G401 (cell line): ENCODE results near the gene CCDC17. TPM values are rescaled to one million over a fixed set of nuclear protein-coding genes. Genes with fewer than 3 reads are reported as not detected.

Source experiments
- DNase-seq: peaks from one replicate; pipeline ENCODE4 v3.0.0-alpha.2; 2015; ENCODE audit warnings: low spot score
- in situ Hi-C: cut with HindIII; loops from 2 replicates; pipeline ENCODE4 v1.10.0; 2016; ENCODE audit warnings: low sequenced_read_pairs, mixed read lengths
- total RNA-seq: library from RNA; depleted of rRNA; stranded (reverse); fragments of >200 nt; shearing (Covaris generic); gene quantifications from 2 replicates; pipeline ENCODE4 v1.2.3, GENCODE V29; 2014; rRNA removed

The CCDC17 gene
- total RNA-seq, 1 experiment from 2014 or later: 3.5 TPM

DNA sequence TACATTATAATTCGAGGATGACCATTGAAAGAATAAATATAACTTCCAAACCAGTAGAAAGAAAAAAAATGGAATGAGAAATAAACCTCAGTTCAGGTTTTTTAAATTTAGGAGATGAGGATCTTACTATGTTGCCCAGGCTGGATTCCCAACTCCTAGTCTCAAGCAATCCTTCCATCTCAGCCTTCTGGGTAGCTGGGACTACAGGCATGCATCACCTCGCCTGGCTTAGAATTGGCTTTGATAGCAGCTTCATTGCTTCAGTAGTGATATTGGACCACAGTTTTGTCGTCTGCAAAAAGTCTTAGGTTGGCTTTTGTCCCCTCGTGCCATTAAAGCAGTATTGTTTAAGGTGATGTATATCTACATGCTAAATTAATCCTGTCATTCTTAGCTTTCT is 37.1 kb downstream of the CCDC17 start:
- in situ Hi-C loops: no loop called here
- DNase-seq: no peak

DNA sequence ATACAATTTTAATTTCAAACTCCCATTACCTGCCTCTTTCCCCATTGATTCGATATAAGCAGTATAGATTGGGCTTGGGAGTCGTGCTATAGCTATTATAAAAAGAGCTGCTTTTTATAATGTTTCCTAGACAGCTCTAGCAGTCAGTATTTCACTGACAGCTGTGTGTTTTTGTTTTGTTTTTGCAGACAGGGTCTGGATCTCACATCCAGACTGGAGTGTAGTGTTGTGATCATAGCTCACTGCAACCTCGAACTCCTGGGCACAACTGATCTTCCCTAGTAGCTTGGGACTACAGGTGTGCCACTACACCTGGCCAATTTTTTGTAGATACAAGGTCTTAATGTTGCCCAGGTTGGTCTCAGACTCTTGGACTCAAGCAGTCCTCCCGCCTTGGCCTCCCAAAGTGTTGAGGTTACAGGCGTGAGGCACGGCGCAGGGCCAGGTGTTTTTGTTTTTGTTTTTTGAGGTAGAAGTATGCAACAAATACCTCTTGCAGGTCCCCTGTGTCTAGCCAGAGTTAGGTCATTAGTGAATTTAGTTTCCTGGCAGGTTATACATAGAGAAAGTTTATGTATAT is 38.3 kb downstream of the CCDC17 start:
- DNase-seq: no peak
- in situ Hi-C loops: no loop called here

- DNase-seq: no peak
- in situ Hi-C loops: no loop called here
Observed at GRCh38 chr1:45585110-45585426, 38.8 kb downstream of the CCDC17 start.

DNA sequence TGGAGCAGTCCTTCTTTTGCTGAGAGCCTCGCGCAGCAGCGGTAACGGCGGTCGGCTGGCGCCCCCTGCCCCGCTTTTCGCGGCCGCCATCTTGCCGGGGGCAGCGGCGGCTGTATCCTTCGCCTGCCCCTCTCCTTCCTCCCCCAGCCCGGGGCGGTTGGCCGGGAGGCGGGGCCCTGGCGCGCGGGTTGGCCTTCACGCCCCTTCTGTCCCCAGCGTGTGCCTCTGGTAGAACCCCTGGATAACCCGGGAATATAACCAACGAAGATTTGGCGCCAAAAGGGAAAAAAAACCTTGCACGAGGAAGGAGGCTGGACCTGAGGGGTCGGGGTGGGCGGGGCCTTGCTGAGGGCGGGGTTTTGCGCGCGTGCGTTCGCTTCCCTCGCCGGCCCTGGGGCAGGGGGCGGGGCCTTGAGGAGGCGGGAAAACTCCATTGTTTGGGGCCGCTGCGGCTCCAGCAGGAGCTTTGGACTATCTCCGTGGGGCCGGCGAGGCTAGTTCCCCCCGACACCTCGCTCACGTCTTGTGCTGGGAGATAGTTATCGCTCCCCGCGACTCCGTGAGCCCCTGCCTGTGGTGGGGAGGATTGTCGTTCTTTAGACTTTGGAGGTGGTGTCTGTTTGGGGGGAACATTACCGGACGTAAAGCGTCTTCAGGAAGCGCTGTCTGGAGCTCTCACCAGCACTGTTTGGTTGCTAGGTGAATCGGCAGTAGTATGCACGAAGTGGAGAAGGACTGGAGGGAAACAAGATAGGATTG is 39.3 kb downstream of the CCDC17 start:
- in situ Hi-C loops: no loop called here
- peak; percentile 84 for DNase-seq

- DNase-seq: peak; percentile 91
- in situ Hi-C loops: no loop called here
Observed at GRCh38 chr1:45583666-45584350, 40.0 kb downstream of the CCDC17 start, which contains the start of gene NASP. Gene NASP, plus strand, starts transcription at chr1:45584041. Its CDS starts 106 bp downstream, at chr1:45584147.

DNA sequence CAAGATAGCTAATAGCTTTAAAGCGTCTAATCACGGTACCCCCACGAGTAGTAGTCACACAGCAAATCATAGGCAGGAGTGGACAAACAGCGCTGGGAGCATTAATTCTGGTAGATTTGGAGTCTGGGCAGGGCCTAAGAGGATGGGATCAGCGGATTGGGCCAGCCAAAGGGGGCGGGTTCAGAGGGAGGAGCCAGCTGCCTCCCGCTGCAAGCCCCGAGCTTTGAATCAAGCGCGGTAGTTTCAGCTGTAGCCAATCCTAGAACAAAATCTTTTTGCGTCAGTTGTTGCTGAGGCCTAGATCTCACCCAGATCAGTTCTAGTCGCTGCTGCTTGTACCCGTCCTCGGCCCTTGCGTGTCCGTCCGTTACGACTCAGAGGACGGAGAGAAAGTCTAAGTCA is 40.6 kb downstream of the CCDC17 start:
- in situ Hi-C loops: no loop called here

DNA sequence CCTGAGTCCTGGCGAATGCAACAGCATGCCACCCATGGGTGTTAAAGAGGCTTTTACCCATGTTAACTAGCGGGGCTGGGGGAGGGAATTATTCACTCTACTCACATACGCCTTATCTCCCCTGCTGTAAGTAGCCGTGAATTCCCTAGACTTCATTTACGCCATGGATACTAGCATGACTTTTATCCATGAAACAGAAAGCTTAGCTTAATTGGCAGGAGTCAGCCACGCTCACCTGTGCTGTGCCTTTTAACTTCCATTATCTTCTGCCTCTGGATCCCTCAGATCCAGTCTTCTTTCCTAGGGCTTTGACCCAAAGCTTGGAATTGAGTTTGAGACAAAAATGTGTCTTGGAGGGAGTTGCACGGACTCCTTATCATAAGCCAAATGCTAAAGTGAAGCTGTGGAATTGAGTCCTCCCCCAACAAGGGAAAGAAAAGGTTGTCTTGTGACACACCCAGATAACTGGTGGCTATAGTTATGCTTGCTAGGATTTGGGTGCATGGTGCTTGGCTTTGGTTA is 49.7 kb downstream of the CCDC17 start:
- in situ Hi-C loops: no loop called here
- no peak for DNase-seq

More for the DNA sequence above, 40.6 kb downstream of the CCDC17 start:
- DNase-seq: peak; percentile 99

GRCh38 chr1:45573231-45573804 is 50.5 kb downstream of the CCDC17 start:
- DNase-seq: no peak
- in situ Hi-C loops: no loop called here

- no peak for DNase-seq
- in situ Hi-C loops: no loop called here
Observed at GRCh38 chr1:45570631-45571030, 53.2 kb downstream of the CCDC17 start.

Other genes starting within 250 kb of the CCDC17 start
- 4.3 and 7.6 TPM in 2 replicates for gene TESK2, start 132.9 kb downstream of the CCDC17 start, total RNA-seq
- 2.5 TPM in 2 replicates for gene CCDC163, start 124.0 kb downstream of the CCDC17 start, total RNA-seq
- gene MMACHC, start 123.8 kb downstream of the CCDC17 start, total RNA-seq: 4.7 and 6.4 TPM in 2 replicates
- 1,347 and 1,417 TPM in 2 replicates for gene PRDX1, start 102.2 kb downstream of the CCDC17 start, total RNA-seq
- 116 TPM in 2 replicates for gene AKR1A1, start 73.2 kb downstream of the CCDC17 start, total RNA-seq
- 191 and 201 TPM in 2 replicates for gene NASP, start 40.0 kb downstream of the CCDC17 start, total RNA-seq
- 94.9 and 108 TPM in 2 replicates for gene GPBP1L1, start 62.5 kb upstream of the CCDC17 start, total RNA-seq
- 57.0 and 79.0 TPM in 2 replicates for gene TMEM69, start 64.1 kb upstream of the CCDC17 start, total RNA-seq
- 4.4 and 8.4 TPM in 2 replicates for gene IPP, start 126.6 kb upstream of the CCDC17 start, total RNA-seq
- gene MAST2, start 179.6 kb upstream of the CCDC17 start, total RNA-seq: 31.8 and 46.1 TPM in 2 replicates